ENCODE data around the gene SOWAHD. TPM values are rescaled to one million over a fixed set of nuclear protein-coding genes. Genes with fewer than 3 reads are reported as not detected.
A peak's percentile ranks its signal among the peaks of the same experiment; 100 is the strongest.

The SOWAHD gene
- total RNA-seq, 1 donor from 2014 or later = 1.5 TPM

- H3K27ac Mint-ChIP-seq (ENCODE audit: unreplicated experiment) = no peak overlapping the region
- H3K9me3 Mint-ChIP-seq (ENCODE audit: unreplicated experiment) = peaks cover 4% of the 10 kb centered on the region
- peaks cover 3% of the 10 kb centered on the region for H3K27me3 Mint-ChIP-seq (ENCODE audit: unreplicated experiment)
- H3K36me3 Mint-ChIP-seq (ENCODE audit: unreplicated experiment) = no peaks in the 10 kb centered on the region
- DNase-seq (ENCODE audit: extremely low spot score, unreplicated experiment) = peak; percentile 15
- no peaks in the 10 kb centered on the region for H3K4me1 Mint-ChIP-seq (ENCODE audit: unreplicated experiment)
- H3K4me3 Mint-ChIP-seq (ENCODE audit: unreplicated experiment) = no peak overlapping the region
- no peak for TF ChIP-seq CTCF (IDR thresholded peaks at IDR 0.05)
Observed at GRCh38 chrX:119726900-119727555, 31.4 kb upstream of the SOWAHD start.

GRCh38 chrX:119728487-119728886 lies 29.9 kb upstream of the SOWAHD start:
- Mint-ChIP-seq H3K27me3 (ENCODE audit: unreplicated experiment) (peaks cover 3% of the 10 kb centered on the region), H3K36me3 (ENCODE audit: unreplicated experiment) (no peaks in the 10 kb centered on the region), H3K9me3 (ENCODE audit: unreplicated experiment) (peaks cover 4% of the 10 kb centered on the region), H3K4me1 (ENCODE audit: unreplicated experiment) (no peaks in the 10 kb centered on the region), H3K27ac (ENCODE audit: unreplicated experiment) (no peak overlapping the region), H3K4me3 (ENCODE audit: unreplicated experiment) (no peak overlapping the region)
- DNase-seq (ENCODE audit: extremely low spot score, unreplicated experiment) = no peak
- peak; percentile 16 for TF ChIP-seq CTCF (IDR thresholded peaks at IDR 0.05)

- DNase-seq (ENCODE audit: extremely low spot score, unreplicated experiment) = no peak
- H3K9me3 Mint-ChIP-seq (ENCODE audit: unreplicated experiment) = peaks cover 4% of the 10 kb centered on the region
Observed at GRCh38 chrX:119729408-119730201, 28.8 kb upstream of the SOWAHD start.

GRCh38 chrX:119734897-119735339 lies 23.5 kb upstream of the SOWAHD start:
- peaks cover 4% of the 10 kb centered on the region for H3K9me3 Mint-ChIP-seq (ENCODE audit: unreplicated experiment)
- TF ChIP-seq CTCF (IDR thresholded peaks at IDR 0.05) = no peak
- H3K4me1 Mint-ChIP-seq (ENCODE audit: unreplicated experiment) = peaks cover 9% of the 10 kb centered on the region
- peaks cover 3% of the 10 kb centered on the region for H3K27me3 Mint-ChIP-seq (ENCODE audit: unreplicated experiment)
- no peak overlapping the region for H3K27ac Mint-ChIP-seq (ENCODE audit: unreplicated experiment)
- no peak for DNase-seq (ENCODE audit: extremely low spot score, unreplicated experiment)
- no peak overlapping the region for H3K4me3 Mint-ChIP-seq (ENCODE audit: unreplicated experiment)
- H3K36me3 Mint-ChIP-seq (ENCODE audit: unreplicated experiment) = no peaks in the 10 kb centered on the region

More at GRCh38 chrX:119729408-119730201, 28.8 kb upstream of the SOWAHD start:
- H3K27me3 Mint-ChIP-seq (ENCODE audit: unreplicated experiment) = peaks cover 3% of the 10 kb centered on the region
- no peak overlapping the region for H3K4me3 Mint-ChIP-seq (ENCODE audit: unreplicated experiment)
- H3K27ac Mint-ChIP-seq (ENCODE audit: unreplicated experiment) = no peak overlapping the region
- peak; percentile 70 for TF ChIP-seq CTCF (IDR thresholded peaks at IDR 0.05)
- peaks cover under 1% of the 10 kb centered on the region for H3K4me1 Mint-ChIP-seq (ENCODE audit: unreplicated experiment)
- H3K36me3 Mint-ChIP-seq (ENCODE audit: unreplicated experiment) = no peaks in the 10 kb centered on the region

GRCh38 chrX:119735467-119735866 lies 22.9 kb upstream of the SOWAHD start:
- Mint-ChIP-seq H3K27me3 (ENCODE audit: unreplicated experiment) (peaks cover 3% of the 10 kb centered on the region), H3K9me3 (ENCODE audit: unreplicated experiment) (peaks cover 4% of the 10 kb centered on the region), H3K4me3 (ENCODE audit: unreplicated experiment) (no peak overlapping the region), H3K4me1 (ENCODE audit: unreplicated experiment) (peaks cover 9% of the 10 kb centered on the region), H3K36me3 (ENCODE audit: unreplicated experiment) (no peaks in the 10 kb centered on the region), H3K27ac (ENCODE audit: unreplicated experiment) (no peak overlapping the region)
- TF ChIP-seq CTCF (IDR thresholded peaks at IDR 0.05) = no peak
- no peak for DNase-seq (ENCODE audit: extremely low spot score, unreplicated experiment)

All from osteocyte (in vitro differentiated cells).